ENCODE data around the gene KRT81.
A peak's percentile ranks its signal among the peaks of the same experiment; 100 is the strongest.

Gene KRT81

GRCh38 chr12:52291267-52291935 lies at the start of gene KRT81:
Gene KRT81 (minus strand): TSS chr12:52291534. CDS start chr12:52291465, 69 bp downstream.
- DNase-seq (ENCODE audit: low read depth): no peak

GRCh38 chr12:52338241-52338960 lies 47.1 kb upstream of the KRT81 start:
- DNase-seq (ENCODE audit: low read depth): no peak

- DNase-seq (ENCODE audit: low read depth): peak; percentile 9
Measured at GRCh38 chr12:52337054-52337453, 45.7 kb upstream of the KRT81 start.

- no peak for DNase-seq (ENCODE audit: low read depth)
Measured at GRCh38 chr12:52336641-52337040, 45.3 kb upstream of the KRT81 start.

- DNase-seq (ENCODE audit: low read depth): no peak
Measured at GRCh38 chr12:52335598-52336262, 44.4 kb upstream of the KRT81 start.

- no peak for DNase-seq (ENCODE audit: low read depth)
Measured at GRCh38 chr12:52334185-52334584, 42.9 kb upstream of the KRT81 start.

- DNase-seq (ENCODE audit: low read depth): no peak
Measured at GRCh38 chr12:52333321-52333720, 42.0 kb upstream of the KRT81 start.

GRCh38 chr12:52332381-52332780 lies 41.0 kb upstream of the KRT81 start:
- no peak for DNase-seq (ENCODE audit: low read depth)

GRCh38 chr12:52331833-52332232 lies 40.5 kb upstream of the KRT81 start:
- no peak for DNase-seq (ENCODE audit: low read depth)

GRCh38 chr12:52331039-52331438 lies 39.7 kb upstream of the KRT81 start:
- no peak for DNase-seq (ENCODE audit: low read depth)

GRCh38 chr12:52327830-52328500 lies 36.6 kb upstream of the KRT81 start:
- no peak for DNase-seq (ENCODE audit: low read depth)

GRCh38 chr12:52327052-52327829 lies 35.9 kb upstream of the KRT81 start:
- DNase-seq (ENCODE audit: low read depth): peak; percentile 88

- DNase-seq (ENCODE audit: low read depth): no peak
Measured at GRCh38 chr12:52324153-52324444, 32.8 kb upstream of the KRT81 start.

GRCh38 chr12:52323416-52324152 lies 32.2 kb upstream of the KRT81 start:
- DNase-seq (ENCODE audit: low read depth): no peak

GRCh38 chr12:52323001-52323400 lies 31.7 kb upstream of the KRT81 start:
- no peak for DNase-seq (ENCODE audit: low read depth)

- no peak for DNase-seq (ENCODE audit: low read depth)
Measured at GRCh38 chr12:52322069-52322468, 30.7 kb upstream of the KRT81 start.

GRCh38 chr12:52321418-52321817 lies 30.1 kb upstream of the KRT81 start:
- no peak for DNase-seq (ENCODE audit: low read depth)

- no peak for DNase-seq (ENCODE audit: low read depth)
Measured at GRCh38 chr12:52320784-52321400, 29.6 kb upstream of the KRT81 start, which contains the start of gene KRT83. Gene KRT83 (minus strand): TSS chr12:52321398. CDS start chr12:52321335, 63 bp downstream.

GRCh38 chr12:52319097-52319496 lies 27.8 kb upstream of the KRT81 start:
- DNase-seq (ENCODE audit: low read depth): peak; percentile 3

GRCh38 chr12:52318241-52318990 lies 27.1 kb upstream of the KRT81 start:
- no peak for DNase-seq (ENCODE audit: low read depth)
